HepG2 (cell line): ENCODE measurements around the gene DDX28. TPM values are rescaled to one million over a fixed set of nuclear protein-coding genes. Genes with fewer than 3 reads are reported as not detected.

Experiments
- CBX2 ChIP-seq, 2 experiments: fragments of 200-600 bp in 1 of 2; sonication (generic); formaldehyde crosslinking in 1 of 2; IDR thresholded peaks; 2 replicates each; pipeline versions ENCODE4 v1.7.0 to v1.8.1; 2018 to 2022; ENCODE audit warnings: low read depth in 2 of 2, low read length in 1 of 2, mild to moderate bottlenecking in 1 of 2, missing genetic modification reagents in 1 of 2
- GATAD2A ChIP-seq: IDR thresholded peaks from 2 replicates; pipeline ENCODE4 v1.6.1; 2016
- JUN ChIP-seq: sonication (generic); formaldehyde crosslinking; IDR thresholded peaks from 2 replicates; pipeline ENCODE4 v1.4.0; 2020; ENCODE audit warnings: mild to moderate bottlenecking, missing genetic modification reagents
- MED13 ChIP-seq: sonication (generic); formaldehyde crosslinking; IDR thresholded peaks from 2 replicates; pipeline ENCODE4 v1.5.0; 2020; ENCODE audit warnings: missing genetic modification reagents
- NR3C1 ChIP-seq: sonication (generic); formaldehyde crosslinking; IDR thresholded peaks from 2 replicates; pipeline ENCODE4 v1.4.0; 2020; ENCODE audit warnings: missing genetic modification reagents
- RBAK ChIP-seq: sonication (generic); formaldehyde crosslinking; IDR thresholded peaks from 2 replicates; pipeline ENCODE4 v1.5.1; 2020; ENCODE audit warnings: mild to moderate bottlenecking, missing genetic modification reagents
- RFXANK ChIP-seq: IDR thresholded peaks from 2 replicates; pipeline ENCODE4 v1.6.1; 2016
- SMAD1 ChIP-seq: sonication (generic); formaldehyde crosslinking; IDR thresholded peaks from 2 replicates; pipeline ENCODE4 v1.4.0; 2020; ENCODE audit warnings: missing genetic modification reagents, low read depth, mild to moderate bottlenecking, borderline replicate concordance
- SPEN ChIP-seq: sonication (generic); formaldehyde crosslinking; IDR thresholded peaks from 2 replicates; pipeline ENCODE4 v1.5.1; 2020; ENCODE audit warnings: low read depth, mild to moderate bottlenecking, missing genetic modification reagents
- THAP9 ChIP-seq: sonication (generic); formaldehyde crosslinking; IDR thresholded peaks from 2 replicates; pipeline ENCODE4; 2020; ENCODE audit warnings: missing genetic modification reagents, mild to moderate bottlenecking, borderline replicate concordance
- U2AF1 ChIP-seq: fragments of 200-400 bp; formaldehyde crosslinking; optimal IDR thresholded peaks from 2 replicates; pipeline ENCODE3; 2017; ENCODE audit warnings: mild to moderate bottlenecking, low read depth, low read length
- ZKSCAN8 ChIP-seq: IDR thresholded peaks from 2 replicates; pipeline ENCODE4 v1.6.1; 2016; ENCODE audit warnings: borderline replicate concordance, missing genetic modification reagents, missing compliant biosample characterization
- ZNF205 ChIP-seq: IDR thresholded peaks from 2 replicates; pipeline ENCODE4 v1.6.1; 2018; ENCODE audit warnings: missing biosample characterization, missing genetic modification reagents
- ZNF460 ChIP-seq: sonication (generic); formaldehyde crosslinking; IDR thresholded peaks from 2 replicates; pipeline ENCODE4 v1.5.1; 2020; ENCODE audit warnings: missing genetic modification reagents, mild to moderate bottlenecking, borderline replicate concordance
- ZNF629 ChIP-seq: sonication (generic); formaldehyde crosslinking; conservative IDR thresholded peaks from 2 replicates; pipeline ENCODE4 v1.5.0; 2020; ENCODE audit warnings: missing genetic modification reagents
- polyA plus RNA-seq, 8 experiments: library from polyadenylated mRNA; depleted of rRNA in 3 of 8; stranded (reverse) in 7 of 8; unstranded in 1 of 8; fragments of >200 nt; fragmentation: Illumina TruSeq in 4 of 8; extraction: Trizol in 4 of 8; gene quantifications; 2 replicates each; pipeline versions ENCODE4 v1.2.1 to v1.2.3, GENCODE V29; 2011 to 2016; ENCODE audit warnings: low read depth in 4 of 8, missing spikeins in 1 of 8, mixed read lengths in 1 of 8; ENCODE audit not compliant: insufficient read depth in 1 of 8
- total RNA-seq, 5 experiments: library from RNA; depleted of rRNA; stranded (reverse); fragments of >200 nt; fragmentation: Illumina TruSeq; extraction: Trizol; gene quantifications; 2 replicates each; pipeline ENCODE4 v1.2.3, GENCODE V29; 2016; ENCODE audit warnings: low read depth in 1 of 5
- TF ChIP-seq, protein P1 (sequence below), 2 experiments: sonication (generic) in 1 of 2; formaldehyde crosslinking in 1 of 2; IDR thresholded peaks; 2 replicates each; pipeline versions ENCODE4 v1.4.0 to v1.6.1; 2018 to 2020; ENCODE audit warnings: missing genetic modification reagents in 2 of 2, borderline replicate concordance in 1 of 2, low read depth in 1 of 2, mild to moderate bottlenecking in 1 of 2, missing biosample characterization in 1 of 2
- TF ChIP-seq, protein P2 (sequence below): sonication (generic); formaldehyde crosslinking; IDR thresholded peaks from 2 replicates; pipeline ENCODE4 v1.4.0; 2020; ENCODE audit warnings: mild to moderate bottlenecking, missing genetic modification reagents
- TF ChIP-seq, protein P3 (sequence below): sonication (generic); formaldehyde crosslinking; IDR thresholded peaks from 2 replicates; pipeline ENCODE4 v1.4.0; 2020; ENCODE audit warnings: mild to moderate bottlenecking, missing genetic modification reagents

DDX28 gene
- total and polyA plus RNA-seq, 2 of the 13 experiments (the other 11 are each of a cell fraction or from before 2014, with no cell fraction given): 14.1 to 16.4 TPM

DNA sequence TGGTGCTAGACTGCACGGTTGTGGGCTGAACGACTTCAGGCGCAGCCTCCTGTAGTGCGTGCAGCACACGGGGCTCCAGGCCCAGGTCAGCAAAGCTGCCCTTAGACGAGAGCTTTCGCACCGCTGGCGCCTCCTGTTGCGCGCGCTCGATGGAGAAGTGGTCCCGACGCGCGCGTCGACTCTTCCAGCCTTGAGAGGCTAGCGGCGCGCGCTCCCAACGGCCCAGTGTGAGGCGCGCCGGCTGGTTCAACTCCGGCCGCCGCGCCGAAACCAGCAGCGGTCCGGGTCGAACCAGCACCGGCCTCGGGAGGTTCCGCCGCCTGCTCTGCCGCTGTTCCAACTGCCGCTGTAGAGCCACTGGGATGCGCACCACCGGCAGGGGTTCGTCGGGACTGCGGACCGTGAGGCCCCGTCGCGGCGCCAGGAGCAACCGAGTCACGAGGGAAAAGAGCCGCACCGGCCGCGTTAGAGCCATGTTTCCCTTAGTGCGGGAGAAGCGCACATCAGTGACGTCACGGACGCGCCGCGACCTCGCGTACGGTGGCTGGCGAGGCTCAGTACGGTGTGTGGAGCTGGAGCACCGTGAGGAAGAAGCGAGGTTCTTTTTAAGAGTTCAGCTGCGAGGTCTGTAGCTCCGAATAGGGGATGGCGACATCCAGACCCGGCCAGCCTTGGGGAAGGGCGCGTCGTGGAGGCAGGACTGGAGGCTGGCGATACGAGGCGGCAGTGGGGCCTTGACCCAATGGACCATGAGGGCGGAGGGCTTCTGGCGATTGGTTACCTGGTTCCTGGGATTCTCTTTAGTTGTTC is at the start of gene DDX28, which contains the start of gene DUS2 (continued):
- TF ChIP-seq JUN (CRISPR knock-in tag) (peak; percentile 60; the same call in 1 of the 2 replicates), RFXANK (CRISPR knock-in tag) (peak; percentile 72; the same call in 1 of the 2 replicates), ZKSCAN8 (CRISPR knock-in tag) (peak; percentile 71; the same call in 1 of the 2 replicates), ZNF460 (CRISPR knock-in tag) (no peak; the same call in 1 of the 2 replicates), THAP9 (CRISPR knock-in tag) (peak; percentile 97), ZNF205 (CRISPR knock-in tag) (peak; percentile 72), CBX2 (IDR thresholded peaks at IDR 0.05; ENCODE audit: low read depth, low read length) (no peak), CBX2 (CRISPR knock-in tag; IDR thresholded peaks at IDR 0.05; ENCODE audit: low read depth) (no peak), ZNF629 (CRISPR knock-in tag) (no peak), SMAD1 (CRISPR knock-in tag) (peak; percentile 98), NR3C1 (CRISPR knock-in tag) (no peak), SPEN (CRISPR knock-in tag) (peak; percentile 99), GATAD2A (CRISPR knock-in tag) (peak; percentile 75; the same call in 1 of the 2 replicates), MED13 (CRISPR knock-in tag) (peak; percentile 64), RBAK (CRISPR knock-in tag) (no peak), U2AF1 (peak; percentile 92)
- TF ChIP-seq, protein P1, sequence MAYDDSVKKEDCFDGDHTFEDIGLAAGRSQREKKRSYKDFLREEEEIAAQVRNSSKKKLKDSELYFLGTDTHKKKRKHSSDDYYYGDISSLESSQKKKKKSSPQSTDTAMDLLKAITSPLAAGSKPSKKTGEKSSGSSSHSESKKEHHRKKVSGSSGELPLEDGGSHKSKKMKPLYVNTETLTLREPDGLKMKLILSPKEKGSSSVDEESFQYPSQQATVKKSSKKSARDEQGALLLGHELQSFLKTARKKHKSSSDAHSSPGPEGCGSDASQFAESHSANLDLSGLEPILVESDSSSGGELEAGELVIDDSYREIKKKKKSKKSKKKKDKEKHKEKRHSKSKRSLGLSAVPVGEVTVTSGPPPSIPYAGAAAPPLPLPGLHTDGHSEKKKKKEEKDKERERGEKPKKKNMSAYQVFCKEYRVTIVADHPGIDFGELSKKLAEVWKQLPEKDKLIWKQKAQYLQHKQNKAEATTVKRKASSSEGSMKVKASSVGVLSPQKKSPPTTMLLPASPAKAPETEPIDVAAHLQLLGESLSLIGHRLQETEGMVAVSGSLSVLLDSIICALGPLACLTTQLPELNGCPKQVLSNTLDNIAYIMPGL (CRISPR knock-in tag; IDR thresholded peaks at IDR 0.05; ENCODE audit: borderline replicate concordance in 1 of 2, low read depth in 1 of 2): peak; percentile 97
- TF ChIP-seq, protein P2, sequence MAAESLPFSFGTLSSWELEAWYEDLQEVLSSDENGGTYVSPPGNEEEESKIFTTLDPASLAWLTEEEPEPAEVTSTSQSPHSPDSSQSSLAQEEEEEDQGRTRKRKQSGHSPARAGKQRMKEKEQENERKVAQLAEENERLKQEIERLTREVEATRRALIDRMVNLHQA (CRISPR knock-in tag): no peak
- TF ChIP-seq, protein P3, sequence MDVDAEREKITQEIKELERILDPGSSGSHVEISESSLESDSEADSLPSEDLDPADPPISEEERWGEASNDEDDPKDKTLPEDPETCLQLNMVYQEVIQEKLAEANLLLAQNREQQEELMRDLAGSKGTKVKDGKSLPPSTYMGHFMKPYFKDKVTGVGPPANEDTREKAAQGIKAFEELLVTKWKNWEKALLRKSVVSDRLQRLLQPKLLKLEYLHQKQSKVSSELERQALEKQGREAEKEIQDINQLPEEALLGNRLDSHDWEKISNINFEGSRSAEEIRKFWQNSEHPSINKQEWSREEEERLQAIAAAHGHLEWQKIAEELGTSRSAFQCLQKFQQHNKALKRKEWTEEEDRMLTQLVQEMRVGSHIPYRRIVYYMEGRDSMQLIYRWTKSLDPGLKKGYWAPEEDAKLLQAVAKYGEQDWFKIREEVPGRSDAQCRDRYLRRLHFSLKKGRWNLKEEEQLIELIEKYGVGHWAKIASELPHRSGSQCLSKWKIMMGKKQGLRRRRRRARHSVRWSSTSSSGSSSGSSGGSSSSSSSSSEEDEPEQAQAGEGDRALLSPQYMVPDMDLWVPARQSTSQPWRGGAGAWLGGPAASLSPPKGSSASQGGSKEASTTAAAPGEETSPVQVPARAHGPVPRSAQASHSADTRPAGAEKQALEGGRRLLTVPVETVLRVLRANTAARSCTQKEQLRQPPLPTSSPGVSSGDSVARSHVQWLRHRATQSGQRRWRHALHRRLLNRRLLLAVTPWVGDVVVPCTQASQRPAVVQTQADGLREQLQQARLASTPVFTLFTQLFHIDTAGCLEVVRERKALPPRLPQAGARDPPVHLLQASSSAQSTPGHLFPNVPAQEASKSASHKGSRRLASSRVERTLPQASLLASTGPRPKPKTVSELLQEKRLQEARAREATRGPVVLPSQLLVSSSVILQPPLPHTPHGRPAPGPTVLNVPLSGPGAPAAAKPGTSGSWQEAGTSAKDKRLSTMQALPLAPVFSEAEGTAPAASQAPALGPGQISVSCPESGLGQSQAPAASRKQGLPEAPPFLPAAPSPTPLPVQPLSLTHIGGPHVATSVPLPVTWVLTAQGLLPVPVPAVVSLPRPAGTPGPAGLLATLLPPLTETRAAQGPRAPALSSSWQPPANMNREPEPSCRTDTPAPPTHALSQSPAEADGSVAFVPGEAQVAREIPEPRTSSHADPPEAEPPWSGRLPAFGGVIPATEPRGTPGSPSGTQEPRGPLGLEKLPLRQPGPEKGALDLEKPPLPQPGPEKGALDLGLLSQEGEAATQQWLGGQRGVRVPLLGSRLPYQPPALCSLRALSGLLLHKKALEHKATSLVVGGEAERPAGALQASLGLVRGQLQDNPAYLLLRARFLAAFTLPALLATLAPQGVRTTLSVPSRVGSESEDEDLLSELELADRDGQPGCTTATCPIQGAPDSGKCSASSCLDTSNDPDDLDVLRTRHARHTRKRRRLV: no peak
